Thyroid gland (tissue), 4 donors: Measurements from ENCODE around the gene ZFHX3.

Experiments
- CTCF ChIP-seq, 6 experiments: fragments of 200-600 bp in 3 of 6; fragments of 450-650 bp in 3 of 6; sonication (generic) in 3 of 6; IDR thresholded peaks; one replicate each; pipeline ENCODE4 v1.5.1; 2016 to 2019; ENCODE audit warnings: antibody characterized with exemption in 6 of 6, mild to moderate bottlenecking in 2 of 6, inconsistent platforms in 1 of 6, moderate library complexity in 1 of 6
- POLR2A ChIP-seq, 2 donors: fragments of 450-650 bp; IDR thresholded peaks; one replicate each; pipeline ENCODE4 v1.6.1; 2017; ENCODE audit warnings: antibody characterized with exemption in 2 of 2, mild to moderate bottlenecking in 2 of 2, moderate library complexity in 1 of 2

GRCh38 chr16:73080931-73081330 is 33.0 kb upstream of the ZFHX3 start:
- TF ChIP-seq POLR2A (IDR thresholded peaks at IDR 0.05) (no peak), CTCF (IDR thresholded peaks at IDR 0.05) (no peak)
